ENCODE measurements around the gene CLTCL1. TPM values are rescaled to one million over a fixed set of nuclear protein-coding genes. Genes with fewer than 3 reads are reported as not detected.

Gene CLTCL1
- total RNA-seq, 4 donors from 2014 or later: 5.7 to 11.7 (median 8.4) TPM

DNA sequence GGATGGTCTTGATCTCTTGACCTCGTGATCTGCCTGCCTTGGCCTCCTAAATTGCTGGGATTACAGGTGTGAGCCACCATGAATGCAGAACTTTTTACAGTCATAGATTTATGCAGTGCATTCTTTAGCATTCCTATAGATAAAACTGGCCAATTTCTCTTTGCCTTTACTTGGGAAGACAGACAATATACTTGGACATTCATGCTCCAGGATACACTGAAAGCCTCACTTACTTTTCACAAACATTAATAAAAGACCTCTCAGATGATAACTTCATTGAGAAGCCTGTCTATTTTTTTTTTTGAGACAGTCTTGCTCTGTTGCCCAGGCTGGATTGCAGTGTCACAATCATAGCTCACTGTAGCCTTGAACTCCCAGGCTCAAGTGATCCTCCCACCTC lies 12.3 kb upstream of the CLTCL1 start:
- Histone ChIP-seq H3K9me3 (no peaks in the 10 kb centered on the region), H3K27me3 (no peaks in the 10 kb centered on the region), H3K4me1 (no peaks in the 10 kb centered on the region), H3K4me3 (no peak overlapping the region), H3K36me3 (no peaks in the 10 kb centered on the region), H3K27ac (no peak overlapping the region)
- WGBS, 2 donors (ENCODE audit: low coverage in 1 of 2): 33 to 40% methylated on average over 1 of the region's 1 CpG
- TF ChIP-seq POLR2A (IDR thresholded peaks at IDR 0.05): no peak
- TF ChIP-seq POLR2AphosphoS5 (IDR thresholded peaks at IDR 0.05): no peak
- TF ChIP-seq EP300 (IDR thresholded peaks at IDR 0.05): no peak
- TF ChIP-seq, protein P1, sequence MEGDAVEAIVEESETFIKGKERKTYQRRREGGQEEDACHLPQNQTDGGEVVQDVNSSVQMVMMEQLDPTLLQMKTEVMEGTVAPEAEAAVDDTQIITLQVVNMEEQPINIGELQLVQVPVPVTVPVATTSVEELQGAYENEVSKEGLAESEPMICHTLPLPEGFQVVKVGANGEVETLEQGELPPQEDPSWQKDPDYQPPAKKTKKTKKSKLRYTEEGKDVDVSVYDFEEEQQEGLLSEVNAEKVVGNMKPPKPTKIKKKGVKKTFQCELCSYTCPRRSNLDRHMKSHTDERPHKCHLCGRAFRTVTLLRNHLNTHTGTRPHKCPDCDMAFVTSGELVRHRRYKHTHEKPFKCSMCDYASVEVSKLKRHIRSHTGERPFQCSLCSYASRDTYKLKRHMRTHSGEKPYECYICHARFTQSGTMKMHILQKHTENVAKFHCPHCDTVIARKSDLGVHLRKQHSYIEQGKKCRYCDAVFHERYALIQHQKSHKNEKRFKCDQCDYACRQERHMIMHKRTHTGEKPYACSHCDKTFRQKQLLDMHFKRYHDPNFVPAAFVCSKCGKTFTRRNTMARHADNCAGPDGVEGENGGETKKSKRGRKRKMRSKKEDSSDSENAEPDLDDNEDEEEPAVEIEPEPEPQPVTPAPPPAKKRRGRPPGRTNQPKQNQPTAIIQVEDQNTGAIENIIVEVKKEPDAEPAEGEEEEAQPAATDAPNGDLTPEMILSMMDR (IDR thresholded peaks at IDR 0.05): no peak
- ATAC-seq: no peak

DNA sequence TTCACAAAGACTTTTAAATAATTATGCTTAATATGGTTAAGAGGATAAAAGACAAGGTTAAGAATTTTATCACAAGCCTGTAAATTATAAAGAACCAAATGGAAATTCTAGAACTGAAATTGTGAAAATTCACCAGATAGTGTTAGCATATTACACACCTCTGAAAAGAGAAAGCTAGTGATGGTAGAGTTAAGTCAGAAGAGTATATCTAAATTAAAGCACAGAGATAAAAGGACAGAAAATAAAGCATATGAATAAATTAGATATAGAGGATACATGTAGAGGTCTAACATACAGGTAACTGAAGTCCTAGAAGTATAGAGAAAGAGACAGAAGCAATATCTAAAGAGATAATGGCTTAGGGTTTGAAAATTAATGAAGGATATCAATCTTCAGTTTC lies 4.2 kb upstream of the CLTCL1 start:
- Histone ChIP-seq H3K36me3 (no peaks in the 10 kb centered on the region), H3K27ac (no peak overlapping the region), H3K4me1 (peaks cover 0 to 17% (median 6%) of the 10 kb centered on the region in 3 donors), H3K27me3 (no peaks in the 10 kb centered on the region), H3K4me3 (no peak overlapping the region), H3K9me3 (no peaks in the 10 kb centered on the region)
- no peak for ATAC-seq
- no peak for TF ChIP-seq POLR2AphosphoS5 (IDR thresholded peaks at IDR 0.05)
- no peak for TF ChIP-seq POLR2A (IDR thresholded peaks at IDR 0.05)

DNA sequence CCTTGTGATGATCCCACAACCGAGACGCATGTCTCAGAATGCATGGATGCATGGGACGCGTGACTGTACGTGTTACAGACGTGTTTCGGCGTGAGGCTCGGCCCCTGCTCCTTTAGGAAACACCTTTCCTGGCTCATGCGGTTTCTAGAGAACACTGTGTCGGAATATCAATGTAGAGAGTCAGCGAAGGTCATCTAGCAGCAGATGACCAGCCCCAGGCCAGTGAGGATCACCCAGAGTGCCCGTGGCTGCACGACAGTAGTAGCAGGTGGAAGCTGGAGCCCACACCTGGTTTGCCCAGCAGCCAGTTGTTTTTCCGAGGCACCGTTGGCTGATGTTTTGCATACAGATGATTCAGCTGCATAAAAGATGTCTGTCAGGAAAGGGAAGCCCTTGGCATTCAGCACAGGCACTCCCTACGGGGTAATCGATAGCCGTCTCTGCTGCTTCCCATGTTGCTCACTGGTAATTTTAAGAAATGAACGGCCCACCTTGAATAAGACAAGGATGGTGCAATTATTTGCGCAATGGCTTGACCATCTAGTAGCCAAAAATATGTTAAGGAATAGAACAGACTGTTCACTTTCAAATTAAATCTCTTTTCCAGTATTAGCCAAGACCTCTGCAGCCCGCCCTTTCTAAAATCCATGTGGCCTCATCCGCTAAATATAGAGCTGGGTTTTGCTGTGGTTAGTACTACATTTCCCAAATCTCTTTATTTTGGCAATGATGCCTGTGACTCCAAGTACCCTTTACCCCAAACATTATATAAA lies 1.1 kb upstream of the CLTCL1 start:
- 71 to 82% methylated on average over 7 of the region's 23 CpGs for WGBS, 2 donors (ENCODE audit: low coverage in 1 of 2)
- ATAC-seq: peak; percentile 12

DNA sequence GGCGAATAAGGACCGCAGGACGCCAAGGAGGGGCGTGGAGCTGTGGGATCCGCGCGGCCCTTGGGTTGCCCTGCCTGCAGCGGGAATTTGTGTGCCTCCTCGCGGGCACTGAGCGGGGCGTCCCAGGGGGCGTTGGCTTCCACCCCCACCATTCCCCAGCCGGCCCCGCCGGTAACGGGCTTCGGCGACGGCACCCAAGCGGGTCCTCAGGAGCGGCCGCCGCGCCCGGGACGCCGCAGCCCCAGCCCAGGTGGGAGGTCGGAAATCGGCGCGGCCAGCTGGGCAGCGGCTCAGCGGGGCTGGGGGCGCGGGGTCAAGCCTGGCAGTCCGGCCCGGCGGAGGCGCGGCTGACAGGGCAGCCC lies 320 bp downstream of the CLTCL1 start:
- no CpG with 5 or more reads among the region's 41 CpGs for WGBS, 2 donors (ENCODE audit: low coverage in 1 of 2)
- Histone ChIP-seq H3K36me3 (no peaks in the 10 kb centered on the region), H3K27me3 (no peaks in the 10 kb centered on the region), H3K4me1 (peaks cover 0 to 29% (median 11%) of the 10 kb centered on the region in 3 donors), H3K4me3 (peak overlapping the region; percentile 85 to 86), H3K27ac (peak overlapping the region; percentile 54 to 90 (median 86)), H3K9me3 (no peaks in the 10 kb centered on the region)
- TF ChIP-seq EP300 (IDR thresholded peaks at IDR 0.05) (no peak), POLR2AphosphoS5 (IDR thresholded peaks at IDR 0.05) (no peak), POLR2A (IDR thresholded peaks at IDR 0.05) (no peak)
- TF ChIP-seq, protein P1 (IDR thresholded peaks at IDR 0.05): peak in 1 of 4 experiments; percentile 22
- ATAC-seq: peak; percentile 57

More for the DNA sequence above, 1.1 kb upstream of the CLTCL1 start:
- TF ChIP-seq POLR2A (IDR thresholded peaks at IDR 0.05): no peak
- TF ChIP-seq, protein P1 (IDR thresholded peaks at IDR 0.05): no peak
- peak; percentile 62 for TF ChIP-seq POLR2AphosphoS5 (IDR thresholded peaks at IDR 0.05)
- Histone ChIP-seq H3K4me1 (peaks cover 0 to 29% (median 11%) of the 10 kb centered on the region in 3 donors), H3K27me3 (no peaks in the 10 kb centered on the region), H3K27ac (peak overlapping the region in 3 of 4 donors; percentile 85 to 90 (median 86)), H3K4me3 (peak overlapping the region; percentile 85 to 86), H3K9me3 (no peaks in the 10 kb centered on the region), H3K36me3 (no peaks in the 10 kb centered on the region)

DNA sequence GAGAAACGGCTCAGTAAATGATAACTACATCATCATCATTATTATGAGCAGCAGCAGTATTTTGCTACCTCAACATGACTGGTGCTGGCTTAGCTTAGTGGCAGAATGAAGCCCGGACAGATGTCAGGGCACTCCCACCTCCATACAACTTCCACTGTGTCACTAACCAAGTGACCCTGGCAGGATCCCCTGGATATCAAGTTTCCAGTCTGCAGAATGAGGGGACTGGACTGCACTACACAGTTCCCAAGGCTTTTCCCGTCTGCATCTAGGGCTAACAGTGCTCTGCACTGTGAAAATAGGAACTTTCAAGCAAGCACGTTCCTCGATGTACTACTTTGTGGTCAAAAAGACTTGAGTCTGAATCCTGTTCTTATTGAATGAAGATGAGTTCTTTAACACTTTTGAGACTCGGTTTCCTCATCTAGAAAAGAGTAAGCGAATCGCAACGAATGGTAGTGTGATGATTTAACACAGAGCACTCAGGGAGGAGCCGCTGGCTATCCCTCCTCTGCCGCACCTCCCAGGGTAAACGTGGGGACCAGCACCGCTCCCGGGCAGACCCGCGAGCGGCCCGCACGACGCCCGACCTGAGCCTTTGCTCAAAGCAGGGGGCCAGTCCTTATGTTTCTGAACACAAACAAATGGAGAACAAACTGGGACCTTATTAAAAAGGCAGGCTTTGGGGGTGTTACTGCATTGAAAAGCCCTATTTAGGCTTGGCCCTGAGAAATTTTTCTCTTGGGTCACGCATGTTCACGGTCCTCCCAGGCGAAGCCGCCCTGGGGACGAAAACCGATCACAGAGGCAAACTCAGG lies 910 bp downstream of the CLTCL1 start:
- WGBS, 2 donors (ENCODE audit: low coverage in 1 of 2): 19 to 30% methylated on average over 2 to 20 of the region's 27 CpGs
- TF ChIP-seq EP300 (IDR thresholded peaks at IDR 0.05) (no peak), POLR2AphosphoS5 (IDR thresholded peaks at IDR 0.05) (no peak), POLR2A (IDR thresholded peaks at IDR 0.05) (no peak)
- TF ChIP-seq, protein P1 (IDR thresholded peaks at IDR 0.05): no peak
- Histone ChIP-seq H3K27ac (peak overlapping the region in 3 of 4 donors; percentile 85 to 90 (median 86)), H3K4me1 (peaks cover 0 to 35% (median 16%) of the 10 kb centered on the region in 3 donors), H3K9me3 (no peaks in the 10 kb centered on the region), H3K27me3 (no peaks in the 10 kb centered on the region), H3K36me3 (no peaks in the 10 kb centered on the region), H3K4me3 (peak overlapping the region; percentile 85 to 86)
- ATAC-seq: no peak
